ENCODE results near the gene IGFLR1.

IGFLR1 gene

GRCh38 chr19:35723671-35724070 is 18.6 kb downstream of the IGFLR1 start:
- no peak for DNase-seq (ENCODE audit: low read depth in 2 of 2)

DNA sequence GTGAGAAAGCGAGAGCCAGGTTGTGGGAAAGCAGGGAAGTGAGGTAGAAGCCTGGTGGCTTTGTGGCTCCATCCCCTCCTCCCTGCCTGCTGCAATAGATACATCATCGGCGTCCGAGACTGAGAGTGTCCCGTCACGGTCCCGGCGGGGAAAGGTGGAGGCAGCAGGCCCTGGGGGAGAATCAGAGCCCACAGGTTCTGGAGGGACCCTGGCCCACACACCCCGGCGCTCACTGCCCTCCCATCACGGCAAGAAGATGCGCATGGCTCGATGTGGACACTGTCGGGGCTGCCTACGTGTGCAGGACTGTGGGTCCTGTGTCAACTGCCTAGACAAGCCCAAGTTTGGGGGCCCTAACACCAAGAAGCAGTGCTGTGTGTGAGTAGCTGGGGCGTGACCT is 19.4 kb downstream of the IGFLR1 start:
- DNase-seq (ENCODE audit: low read depth in 2 of 2) = no peak

GRCh38 chr19:35722461-35722860 is 19.8 kb downstream of the IGFLR1 start:
- DNase-seq (ENCODE audit: low read depth in 2 of 2) = no peak

- no peak for DNase-seq (ENCODE audit: low read depth in 2 of 2)
These were observed 20.9 kb downstream of the IGFLR1 start for GRCh38 chr19:35721374-35721773.

DNA sequence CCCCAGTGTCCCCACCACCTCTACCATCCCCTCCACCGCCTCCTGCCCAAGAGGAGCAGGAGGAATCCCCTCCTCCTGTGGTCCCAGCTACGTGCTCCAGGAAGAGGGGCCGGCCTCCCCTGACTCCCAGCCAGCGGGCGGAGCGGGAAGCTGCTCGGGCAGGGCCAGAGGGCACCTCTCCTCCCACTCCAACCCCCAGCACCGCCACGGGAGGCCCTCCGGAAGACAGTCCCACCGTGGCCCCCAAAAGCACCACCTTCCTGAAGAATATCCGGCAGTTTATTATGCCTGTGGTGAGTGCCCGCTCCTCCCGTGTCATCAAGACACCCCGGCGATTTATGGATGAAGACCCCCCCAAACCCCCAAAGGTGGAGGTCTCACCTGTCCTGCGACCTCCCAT is 21.6 kb downstream of the IGFLR1 start:
- DNase-seq (ENCODE audit: low read depth in 2 of 2) = no peak

GRCh38 chr19:35720163-35720524 is 22.1 kb downstream of the IGFLR1 start:
- no peak for DNase-seq (ENCODE audit: low read depth in 2 of 2)

DNA sequence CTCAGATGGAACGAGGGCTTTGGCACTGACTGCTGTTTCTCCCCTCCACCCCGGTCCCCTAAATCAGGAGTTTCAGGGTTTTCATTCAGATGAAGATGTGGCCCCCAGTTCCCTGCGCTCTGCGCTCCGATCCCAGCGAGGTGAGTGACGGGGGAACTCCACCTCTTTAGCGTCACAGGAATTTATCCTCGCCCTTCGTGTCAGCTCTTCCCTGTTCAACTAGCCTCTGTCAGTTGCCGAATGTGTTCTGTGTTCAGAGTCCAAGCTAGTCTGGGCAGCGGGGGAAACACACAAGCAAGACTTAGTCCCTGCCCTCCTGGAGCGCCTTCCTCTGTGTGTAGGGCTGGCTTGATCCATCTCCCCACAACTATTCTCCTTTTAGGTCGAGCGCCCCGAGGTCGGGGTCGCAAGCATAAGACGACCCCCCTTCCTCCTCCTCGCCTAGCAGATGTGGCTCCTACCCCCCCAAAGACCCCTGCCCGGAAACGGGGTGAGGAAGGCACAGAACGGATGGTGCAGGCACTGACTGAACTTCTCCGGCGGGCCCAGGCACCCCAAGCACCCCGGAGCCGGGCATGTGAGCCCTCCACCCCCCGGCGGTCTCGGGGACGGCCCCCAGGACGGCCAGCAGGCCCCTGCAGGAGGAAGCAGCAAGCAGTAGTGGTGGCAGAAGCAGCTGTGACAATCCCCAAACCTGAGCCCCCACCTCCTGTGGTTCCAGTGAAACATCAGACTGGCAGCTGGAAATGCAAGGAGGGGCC is 22.7 kb downstream of the IGFLR1 start:
- no peak for DNase-seq (ENCODE audit: low read depth in 2 of 2)

DNA sequence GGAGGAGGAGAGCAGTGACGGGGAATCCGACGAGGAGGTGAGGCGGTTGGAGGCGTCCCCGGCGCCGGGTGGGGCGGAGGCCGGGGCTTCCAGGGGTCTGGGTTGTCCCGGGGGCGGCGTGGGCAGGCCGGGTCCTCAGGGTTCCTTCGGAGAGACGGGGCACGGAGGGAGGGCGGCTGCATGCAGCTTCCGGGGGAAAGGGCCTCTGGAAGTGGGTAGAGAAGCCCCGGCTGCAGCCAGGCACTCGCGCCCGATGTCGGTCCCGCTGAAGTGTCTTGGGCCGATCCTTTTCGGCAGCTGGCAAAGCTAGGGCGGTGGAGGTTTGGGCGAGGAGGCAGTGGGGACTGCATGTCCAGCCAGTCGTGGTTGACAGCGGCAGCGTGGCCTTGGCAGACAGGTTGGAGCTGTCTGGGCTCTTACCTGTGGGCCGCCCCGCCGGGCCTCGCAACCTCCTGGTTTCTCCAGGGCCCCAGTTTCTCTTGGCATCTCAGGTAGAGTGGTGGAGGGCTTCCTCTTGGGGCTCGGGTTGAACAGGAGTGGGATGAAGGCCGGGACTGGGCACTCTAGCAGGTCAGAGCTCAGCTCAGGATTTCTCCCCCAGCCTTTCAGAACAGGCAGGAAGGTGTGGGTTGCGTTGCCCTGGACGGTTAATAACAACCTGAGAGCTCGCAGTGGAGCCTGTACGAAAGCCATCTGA is 23.8 kb downstream of the IGFLR1 start:
- no peak for DNase-seq (ENCODE audit: low read depth in 2 of 2)

DNA sequence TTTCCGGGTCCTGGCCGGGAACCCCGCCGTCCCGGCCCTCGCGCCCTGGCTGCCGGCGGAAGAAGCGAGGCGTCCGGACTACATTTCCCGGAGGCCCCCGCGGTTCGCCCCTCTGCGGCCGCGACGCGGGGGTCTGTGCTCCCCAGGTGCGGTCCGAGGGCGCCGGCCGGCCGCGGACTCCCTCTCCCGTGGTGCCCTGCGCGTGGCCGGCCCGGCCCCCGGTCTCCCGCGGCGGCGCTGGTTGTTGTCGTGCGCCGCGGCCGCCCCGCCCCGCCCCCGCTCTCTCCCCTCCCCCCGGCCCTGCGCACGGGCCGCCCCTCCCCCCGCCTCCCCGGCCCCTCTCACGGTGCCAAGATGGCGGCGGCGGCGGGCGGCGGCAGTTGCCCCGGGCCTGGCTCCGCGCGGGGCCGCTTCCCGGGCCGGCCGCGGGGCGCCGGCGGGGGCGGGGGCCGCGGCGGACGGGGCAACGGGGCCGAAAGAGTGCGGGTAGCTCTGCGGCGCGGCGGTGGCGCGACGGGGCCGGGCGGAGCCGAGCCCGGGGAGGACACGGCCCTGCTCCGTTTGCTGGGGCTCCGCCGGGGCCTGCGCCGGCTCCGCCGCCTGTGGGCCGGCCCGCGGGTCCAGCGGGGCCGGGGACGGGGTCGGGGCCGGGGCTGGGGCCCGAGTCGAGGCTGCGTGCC is 24.4 kb downstream of the IGFLR1 start, which contains the start of gene KMT2B:
TSS of gene KMT2B (plus strand) at position 339 of the 680 bp plus-strand sequence. CDS start at position 355, 16 bp downstream.
- DNase-seq (ENCODE audit: low read depth in 2 of 2) = peak in 1 of 2 donors; percentile 42

DNA sequence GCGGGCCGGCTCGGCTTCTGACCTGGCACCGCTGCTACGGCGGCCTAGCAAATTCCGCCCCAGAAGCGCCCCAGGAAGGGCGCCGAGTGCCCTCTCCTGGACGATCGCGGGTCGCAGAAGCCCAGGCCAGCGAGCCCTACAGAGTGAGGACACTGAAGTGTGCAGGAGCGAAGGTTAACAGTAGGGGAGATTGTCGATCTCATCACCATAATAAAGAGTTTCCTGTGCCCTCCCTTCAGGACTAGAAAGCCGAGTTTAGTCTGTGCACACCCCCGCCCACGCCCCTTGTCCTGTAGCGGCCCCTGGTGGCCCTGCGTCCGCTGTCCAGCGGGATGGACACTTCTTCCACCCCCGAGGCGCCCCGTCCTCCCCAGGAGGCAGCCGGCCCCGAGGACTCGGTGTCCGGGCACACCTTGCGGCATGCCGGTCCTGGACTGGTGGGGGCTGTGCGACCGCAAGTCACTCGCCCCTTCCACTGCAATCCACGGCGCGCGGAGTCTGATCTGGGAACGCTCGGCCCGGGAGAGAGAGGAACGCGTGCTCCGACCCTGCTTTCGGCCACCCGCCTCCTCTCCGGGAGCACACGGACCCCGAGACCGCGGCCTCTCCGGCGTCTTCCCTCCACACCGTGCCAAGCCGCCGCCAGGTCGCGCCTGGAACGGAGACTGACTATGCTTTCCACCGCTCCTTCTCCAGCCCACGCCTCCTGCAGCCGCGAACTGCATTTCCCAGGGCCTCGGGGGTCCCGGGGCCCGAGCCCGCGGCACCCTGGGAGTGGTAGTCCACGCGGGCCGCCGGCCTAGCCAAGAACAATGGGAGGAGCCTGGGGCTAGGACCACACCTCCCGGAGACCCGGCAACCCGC is 25.2 kb downstream of the IGFLR1 start:
- peak; percentile 87 to 94 for DNase-seq (ENCODE audit: low read depth in 2 of 2)

- DNase-seq (ENCODE audit: low read depth in 2 of 2) = no peak
These were observed 26.1 kb downstream of the IGFLR1 start for GRCh38 chr19:35715981-35716800.

GRCh38 chr19:35715355-35715809 is 26.9 kb downstream of the IGFLR1 start:
- DNase-seq (ENCODE audit: low read depth in 2 of 2) = no peak

GRCh38 chr19:35714601-35715354 is 27.5 kb downstream of the IGFLR1 start:
- no peak for DNase-seq (ENCODE audit: low read depth in 2 of 2)

DNA sequence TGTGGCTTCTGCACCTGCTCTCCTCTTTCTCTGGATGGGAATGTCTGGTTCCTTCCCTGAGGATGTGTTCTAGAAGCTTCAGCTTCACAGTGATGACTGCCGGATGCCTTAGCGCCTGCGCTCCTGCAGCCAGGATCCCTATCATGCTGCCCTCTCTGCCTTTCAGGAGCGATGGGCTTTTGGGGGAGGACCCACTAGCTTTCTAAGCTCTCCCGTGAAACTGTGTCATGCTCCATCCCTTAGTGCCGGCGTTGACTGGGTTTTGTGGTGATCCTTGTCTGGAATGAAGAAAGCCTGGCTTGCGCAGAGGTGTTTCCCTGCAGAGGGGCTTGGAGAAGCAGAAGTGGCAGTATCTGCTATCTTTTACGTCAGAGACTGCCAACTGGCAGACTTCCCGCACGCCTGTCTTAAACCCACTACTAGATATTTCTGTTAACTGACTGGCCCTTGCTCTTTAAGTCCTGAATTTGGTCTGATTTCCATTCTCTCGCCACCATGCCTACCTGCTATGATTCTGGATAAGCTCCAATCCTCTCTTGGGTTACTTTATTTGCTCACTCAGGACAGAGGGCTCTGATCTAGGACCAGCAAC is 28.3 kb downstream of the IGFLR1 start:
- DNase-seq (ENCODE audit: low read depth in 2 of 2) = no peak

DNA sequence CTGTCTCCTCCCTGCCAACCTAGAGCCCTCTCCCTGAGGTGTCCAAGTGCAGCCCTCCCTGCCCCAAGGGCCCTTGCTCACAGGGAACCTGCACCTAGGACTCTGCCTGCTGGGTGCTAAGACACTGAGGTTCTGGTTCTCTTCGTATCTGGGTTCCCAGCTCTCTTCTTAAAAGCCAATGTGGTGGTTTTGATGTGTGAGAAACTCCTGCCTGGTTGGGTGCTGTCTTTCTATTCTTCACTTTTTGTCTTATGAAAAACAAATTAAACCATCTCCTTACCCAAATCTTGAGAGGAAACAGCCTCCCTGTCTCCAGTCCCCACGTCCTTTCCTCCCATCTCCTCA is 28.8 kb downstream of the IGFLR1 start:
- no peak for DNase-seq (ENCODE audit: low read depth in 2 of 2)

GRCh38 chr19:35712567-35713505 is 29.4 kb downstream of the IGFLR1 start:
- no peak for DNase-seq (ENCODE audit: low read depth in 2 of 2)

- DNase-seq (ENCODE audit: low read depth in 2 of 2) = no peak
These were observed 31.2 kb downstream of the IGFLR1 start for GRCh38 chr19:35710784-35711723.

All from stimulated activated CD8-positive, alpha-beta memory T cell treated with anti-CD3 and anti-CD28 coated beads, Interleukin-2, amount 100 ng/mL, for 1 hour (primary cell).